H1 (cell line): Measurements from ENCODE around the gene TTLL5. TPM values are rescaled to one million over a fixed set of nuclear protein-coding genes. Genes with fewer than 3 reads are reported as not detected.

ENCODE experiments used
- SIRT6 ChIP-seq: IDR thresholded peaks from one replicate; pipeline ENCODE4 v1.7.1; 2012; ENCODE audit warnings: low read length, inconsistent platforms
- polyA plus RNA-seq, 7 experiments: library from polyadenylated mRNA; depleted of rRNA in 3 of 7; stranded (reverse) in 5 of 7; unstranded in 2 of 7; fragments of >200 nt in 5 of 7; fragments of 200-250 nt in 2 of 7; gene quantifications; 1 replicate in 5 of 7; 2 replicates in 1 of 7; 4 replicates in 1 of 7; pipeline versions ENCODE4 v1.2.1 to v1.2.3, GENCODE V29; 2011 to 2013; ENCODE audit warnings: missing spikeins in 2 of 7, mixed read lengths in 2 of 7
- total RNA-seq: library from RNA; stranded (reverse); fragmentation: NEBNext Ultra II Directional; extraction: Animal tissue kit (Norgen Biotek cat#: 25700); gene quantifications from 2 replicates; pipeline ENCODE4 v1.2.1, GENCODE V29; 2021

TTLL5 gene
- total and polyA plus RNA-seq, 2 of the 8 experiments (the other 6 are each of a cell fraction or from before 2014, with no cell fraction given), result 16.1 to 45.9 TPM

DNA sequence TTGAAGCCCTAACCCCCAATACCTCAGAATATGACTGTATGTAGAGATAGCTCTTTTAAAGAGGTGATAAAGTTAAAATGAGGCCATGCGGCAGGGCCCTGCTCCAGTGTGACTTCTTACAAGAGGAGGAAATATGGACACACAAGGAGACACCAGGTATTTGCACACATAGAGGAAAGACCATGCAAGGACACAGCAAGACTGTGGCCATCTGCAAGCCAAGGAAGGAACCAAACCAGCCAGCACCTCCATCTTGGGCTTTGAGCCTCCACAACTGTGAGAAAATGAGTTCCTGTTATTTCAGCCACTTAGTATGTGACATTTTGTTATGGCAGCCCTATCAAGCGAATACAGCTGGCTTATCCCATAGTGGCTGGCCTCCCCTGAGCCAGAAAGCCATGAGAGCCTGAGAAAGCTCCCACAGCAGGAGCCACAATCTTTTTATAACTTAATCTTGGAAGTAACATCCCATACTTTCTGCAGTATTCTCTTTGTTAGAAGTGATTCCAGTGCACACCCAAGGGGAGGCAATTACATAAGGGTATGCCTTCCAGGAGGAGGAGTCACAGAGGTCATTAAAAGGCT, 272.8 kb downstream of the TTLL5 start (continued):
- no peak for TF ChIP-seq SIRT6
